GM19468 (cell line): ENCODE results near the gene HPX.
"Not testable (repeated sequence)": the region's sequence is repeated elsewhere in the genome, so short reads cannot be mapped to it uniquely, and the experiment has no call there.

Source experiments
- ATAC-seq: cut with Tn5 transposase; IDR thresholded peaks from one replicate; pipeline ENCODE4 v1.9.1; 2021; ENCODE audit warnings: mild to moderate bottlenecking, moderate library complexity, moderate number of reproducible peaks; ENCODE audit not compliant: unreplicated experiment; ENCODE audit errors: extremely low read depth

HPX gene

GRCh38 chr11:6395470-6396060 lies 45.2 kb downstream of the HPX start:
- no peak for ATAC-seq

- ATAC-seq: no peak
Observed at GRCh38 chr11:6393989-6394670, 46.7 kb downstream of the HPX start.

- not testable (repeated sequence) for ATAC-seq
Observed at GRCh38 chr11:6392251-6392650, 48.5 kb downstream of the HPX start.

- ATAC-seq: no peak
Observed at GRCh38 chr11:6391537-6392134, 49.2 kb downstream of the HPX start.

GRCh38 chr11:6390718-6391469 lies 49.9 kb downstream of the HPX start:
- ATAC-seq: no peak

- ATAC-seq: peak; percentile 99
Observed at GRCh38 chr11:6389905-6390717, 50.7 kb downstream of the HPX start, which contains the start of gene SMPD1. Gene SMPD1 (plus strand): TSS chr11:6390474. CDS start chr11:6390599, 125 bp downstream.

- no peak for ATAC-seq
Observed at GRCh38 chr11:6388748-6389147, 52.0 kb downstream of the HPX start.

- ATAC-seq: no peak
Observed at GRCh38 chr11:6387811-6388599, 52.8 kb downstream of the HPX start.

GRCh38 chr11:6385046-6385777 lies 55.6 kb downstream of the HPX start:
- no peak for ATAC-seq
